Fibroblast of upper back skin (primary cell): ENCODE measurements around the gene BRINP3.

Experiments
- DNase-seq: peaks from one replicate; pipeline ENCODE4 v3.0.0-alpha.2; 2013

The BRINP3 gene

DNA sequence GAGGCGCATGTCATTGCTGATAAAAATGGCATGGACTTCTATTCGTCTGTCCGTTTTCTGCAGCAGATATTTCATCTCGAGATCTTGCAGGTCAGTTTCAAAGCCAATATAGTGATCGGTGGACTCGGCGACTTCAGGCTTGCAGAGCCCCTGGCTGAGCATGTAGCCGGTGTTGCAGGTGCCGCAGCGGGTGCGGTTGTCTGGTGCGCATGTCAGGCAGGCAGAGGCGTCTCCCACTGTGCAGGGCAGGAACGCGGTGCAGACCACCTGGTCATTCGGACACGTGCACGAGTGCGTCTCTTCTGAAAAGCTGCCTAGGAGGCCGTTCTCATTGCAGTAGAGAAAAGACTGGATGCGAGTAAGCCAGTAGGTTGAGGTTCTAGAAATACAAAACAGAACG is 378.9 kb downstream of the BRINP3 start:
- DNase-seq, result no peak

GRCh38 chr1:190098107-190098506 is 379.6 kb downstream of the BRINP3 start:
- no peak for DNase-seq

GRCh38 chr1:190095596-190095995 is 382.1 kb downstream of the BRINP3 start:
- no peak for DNase-seq

DNA sequence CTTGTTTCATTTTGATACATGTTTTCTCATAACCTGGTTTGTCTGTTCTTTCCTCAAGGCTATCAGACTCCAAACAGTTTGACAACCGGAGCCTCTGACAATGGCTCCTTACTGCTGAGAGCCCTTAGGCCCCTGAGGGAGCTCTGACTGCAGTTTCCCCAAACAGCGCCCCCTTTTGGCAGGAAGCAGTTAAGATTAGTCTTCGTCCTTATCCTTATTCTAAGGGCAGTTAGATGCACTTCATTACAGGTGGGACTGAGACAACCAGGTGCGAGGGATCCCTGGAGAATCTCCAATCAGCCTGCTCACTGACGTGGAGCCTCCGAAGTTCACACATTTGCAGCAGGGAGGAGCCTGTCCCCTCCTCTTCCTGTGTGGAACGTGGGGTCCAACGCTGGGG is 393.1 kb downstream of the BRINP3 start:
- no peak for DNase-seq

DNA sequence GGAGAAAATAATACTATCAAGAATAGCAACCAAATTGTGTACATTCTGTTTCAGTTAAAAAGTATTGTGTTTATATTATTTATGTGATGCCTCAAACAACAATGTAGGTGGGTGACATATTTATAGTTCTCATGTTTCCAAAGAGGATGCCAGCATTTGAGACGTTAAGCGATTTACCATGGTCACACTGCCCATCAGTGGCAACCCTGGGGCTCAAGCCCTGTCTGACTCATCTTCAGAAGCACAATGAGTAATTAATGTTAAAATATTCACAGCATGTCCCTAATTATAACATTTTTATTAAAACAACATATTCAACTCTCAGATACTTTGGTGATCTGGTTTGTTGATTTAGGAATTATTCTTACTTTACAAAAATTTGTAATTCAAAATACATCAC is 409.4 kb downstream of the BRINP3 start:
- no peak for DNase-seq

GRCh38 chr1:190067592-190067991 is 410.1 kb downstream of the BRINP3 start:
- DNase-seq, result peak; percentile 7

- DNase-seq, result no peak
Observed at GRCh38 chr1:190066011-190066410, 411.7 kb downstream of the BRINP3 start.

GRCh38 chr1:190049314-190049713 is 428.4 kb downstream of the BRINP3 start:
- DNase-seq, result no peak
